Choroid plexus epithelial cell (primary cell): ENCODE results near the gene TSPYL6.

Experiments used
- DNase-seq: peaks from one replicate; pipeline ENCODE4 v3.0.0-alpha.2; 2010; ENCODE audit warnings: low read depth
- H3K4me3 ChIP-seq: 2 replicates; pipeline ENCODE4 v1.5.1; 2011; ENCODE audit warnings: low read depth, mild to moderate bottlenecking, control low read depth, low read length, moderate library complexity
- CTCF ChIP-seq: conservative IDR thresholded peaks from 2 replicates; pipeline ENCODE4 v1.5.1; 2011; ENCODE audit warnings: low read depth, mild to moderate bottlenecking, control low read depth, inconsistent platforms, low read length, moderate library complexity

Gene TSPYL6

GRCh38 chr2:54204476-54204875 is 51.6 kb downstream of the TSPYL6 start:
- peak; percentile 35 for DNase-seq
- no peak for TF ChIP-seq CTCF
- H3K4me3 ChIP-seq: no peak overlapping the region
